ENCODE results near the gene HDAC9.

The HDAC9 gene

DNA sequence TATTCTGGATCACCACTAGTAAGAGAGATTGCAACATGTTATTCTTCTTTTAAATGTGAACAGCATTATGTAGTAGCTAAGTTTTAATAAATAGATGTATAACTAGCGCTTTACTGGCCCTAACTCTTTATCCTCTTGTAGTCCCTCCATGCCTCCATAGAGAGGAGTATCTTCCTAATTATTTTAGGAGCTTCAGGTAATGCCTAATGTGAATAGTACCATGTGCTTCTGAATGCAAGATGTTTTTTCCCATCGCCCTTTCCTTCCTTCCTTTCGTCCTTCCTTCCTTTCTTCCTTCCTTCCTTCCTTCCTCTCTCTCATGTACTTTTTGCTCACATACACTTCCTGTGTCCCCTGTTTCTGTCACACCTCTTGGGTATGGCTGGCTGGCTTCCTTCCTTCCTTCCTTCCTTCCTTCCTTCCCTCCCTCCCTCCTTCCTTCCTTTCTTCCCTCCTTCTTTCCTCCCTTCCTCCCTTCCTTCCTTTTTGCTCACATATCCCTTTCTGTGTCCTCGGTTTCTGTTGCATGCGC is 290.7 kb downstream of the HDAC9 start:
- Histone ChIP-seq H3K9me3 (ENCODE audit: control insufficient read depth, insufficient read depth, low read length) (no peaks in the 10 kb centered on the region), H3K27me3 (ENCODE audit: control insufficient read depth, insufficient read depth, low read length) (no peaks in the 10 kb centered on the region), H3K4me3 (ENCODE audit: low read depth, low read length) (no peak overlapping the region), H3K4me1 (ENCODE audit: control insufficient read depth, insufficient read depth, low read length) (no peaks in the 10 kb centered on the region), H3K9ac (ENCODE audit: low read depth, low read length) (no peak overlapping the region), H3K36me3 (ENCODE audit: control insufficient read depth, insufficient read depth, low read length) (no peaks in the 10 kb centered on the region)

GRCh38 chr7:18786796-18787195 is 291.2 kb downstream of the HDAC9 start:
- Histone ChIP-seq H3K4me3 (ENCODE audit: low read depth, low read length) (no peak overlapping the region), H3K9me3 (ENCODE audit: control insufficient read depth, insufficient read depth, low read length) (no peaks in the 10 kb centered on the region), H3K9ac (ENCODE audit: low read depth, low read length) (no peak overlapping the region), H3K36me3 (ENCODE audit: control insufficient read depth, insufficient read depth, low read length) (no peaks in the 10 kb centered on the region), H3K4me1 (ENCODE audit: control insufficient read depth, insufficient read depth, low read length) (no peaks in the 10 kb centered on the region), H3K27me3 (ENCODE audit: control insufficient read depth, insufficient read depth, low read length) (no peaks in the 10 kb centered on the region)

- Histone ChIP-seq H3K4me3 (ENCODE audit: low read depth, low read length) (no peak overlapping the region), H3K27me3 (ENCODE audit: control insufficient read depth, insufficient read depth, low read length) (no peaks in the 10 kb centered on the region), H3K9ac (ENCODE audit: low read depth, low read length) (no peak overlapping the region), H3K36me3 (ENCODE audit: control insufficient read depth, insufficient read depth, low read length) (no peaks in the 10 kb centered on the region), H3K9me3 (ENCODE audit: control insufficient read depth, insufficient read depth, low read length) (no peaks in the 10 kb centered on the region), H3K4me1 (ENCODE audit: control insufficient read depth, insufficient read depth, low read length) (no peaks in the 10 kb centered on the region)
Measured at GRCh38 chr7:18788026-18788425, 292.5 kb downstream of the HDAC9 start.

DNA sequence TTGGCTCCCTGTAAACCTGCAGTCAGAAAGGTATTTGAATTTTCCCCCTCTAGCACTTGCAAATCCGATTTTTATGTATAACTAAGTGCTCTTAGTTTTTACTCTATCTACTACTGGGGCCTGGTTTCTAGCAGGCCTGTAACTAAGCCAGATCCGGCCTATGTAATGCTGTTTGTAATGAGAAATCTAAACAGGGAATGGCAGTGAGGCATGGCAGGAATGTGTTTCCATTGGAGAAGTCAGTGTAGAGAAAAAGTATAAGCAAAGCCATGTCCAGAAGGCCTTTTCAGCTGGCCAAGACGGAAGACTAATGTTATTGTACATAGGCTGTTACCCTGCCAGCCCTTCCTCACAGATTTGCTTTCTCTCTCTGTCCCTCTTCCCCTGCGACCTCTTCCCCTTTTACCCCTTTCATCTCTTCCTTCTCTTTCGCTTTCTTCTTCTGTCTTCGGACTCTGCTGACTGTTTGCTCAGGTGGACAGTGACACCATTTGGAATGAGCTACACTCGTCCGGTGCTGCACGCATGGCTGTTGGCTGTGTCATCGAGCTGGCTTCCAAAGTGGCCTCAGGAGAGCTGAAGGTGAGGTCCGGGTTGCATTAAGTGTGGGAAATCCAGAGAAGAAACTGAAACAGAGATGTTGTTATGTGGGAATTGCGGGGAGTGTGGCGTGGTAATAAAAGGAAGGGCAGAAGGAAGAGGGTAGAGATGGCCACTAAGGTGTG is 297.5 kb downstream of the HDAC9 start:
- H3K9me3 ChIP-seq (ENCODE audit: control insufficient read depth, insufficient read depth, low read length): no peaks in the 10 kb centered on the region
- no peak overlapping the region for H3K4me3 ChIP-seq (ENCODE audit: low read depth, low read length)
- H3K27me3 ChIP-seq (ENCODE audit: control insufficient read depth, insufficient read depth, low read length): no peaks in the 10 kb centered on the region
- H3K9ac ChIP-seq (ENCODE audit: low read depth, low read length): no peak overlapping the region
- no peaks in the 10 kb centered on the region for H3K4me1 ChIP-seq (ENCODE audit: control insufficient read depth, insufficient read depth, low read length)
- no peaks in the 10 kb centered on the region for H3K36me3 ChIP-seq (ENCODE audit: control insufficient read depth, insufficient read depth, low read length)

GRCh38 chr7:18796216-18796615 is 300.7 kb downstream of the HDAC9 start:
- Histone ChIP-seq H3K4me3 (ENCODE audit: low read depth, low read length) (no peak overlapping the region), H3K36me3 (ENCODE audit: control insufficient read depth, insufficient read depth, low read length) (no peaks in the 10 kb centered on the region), H3K4me1 (ENCODE audit: control insufficient read depth, insufficient read depth, low read length) (no peaks in the 10 kb centered on the region), H3K9ac (ENCODE audit: low read depth, low read length) (no peak overlapping the region), H3K9me3 (ENCODE audit: control insufficient read depth, insufficient read depth, low read length) (no peaks in the 10 kb centered on the region), H3K27me3 (ENCODE audit: control insufficient read depth, insufficient read depth, low read length) (no peaks in the 10 kb centered on the region)

DNA sequence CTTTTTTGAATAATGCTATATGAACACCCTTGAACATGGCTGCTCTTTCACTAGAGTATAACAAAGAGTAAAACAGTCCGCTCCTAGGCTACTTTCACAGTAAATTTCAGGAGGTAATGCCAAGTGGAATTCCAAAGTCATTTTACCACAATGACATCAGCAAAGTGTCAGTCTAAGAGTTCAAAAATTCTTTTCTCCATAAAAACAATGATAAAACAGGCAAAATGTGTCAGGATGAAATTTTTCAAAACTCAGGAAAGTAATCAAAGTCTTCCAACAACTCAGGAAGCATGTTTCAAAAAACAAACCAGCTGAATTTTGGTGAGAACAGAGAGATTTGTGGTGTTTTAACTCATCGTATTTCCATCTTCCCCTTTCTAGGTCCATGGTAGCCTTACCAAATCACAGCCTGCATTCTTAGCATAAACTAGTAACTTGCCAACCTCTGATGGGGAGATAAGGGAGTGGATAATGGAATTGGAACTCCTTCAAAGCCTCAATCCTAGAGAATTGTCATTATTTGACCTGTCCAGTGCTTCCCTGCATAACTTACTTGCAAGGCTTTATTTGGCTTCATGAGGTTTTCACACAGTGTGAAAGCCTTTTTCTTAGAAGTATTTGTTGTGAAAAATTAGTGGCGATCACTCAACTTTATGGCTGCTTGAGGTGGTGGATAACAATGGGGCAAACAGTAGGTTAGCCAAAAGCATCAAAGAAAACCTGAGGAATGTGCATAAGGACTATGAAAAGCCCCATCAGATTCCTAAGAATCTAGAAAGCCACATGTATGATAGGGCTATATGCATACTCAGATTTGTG is 302.7 kb downstream of the HDAC9 start:
- H3K36me3 ChIP-seq (ENCODE audit: control insufficient read depth, insufficient read depth, low read length): no peaks in the 10 kb centered on the region
- no peak overlapping the region for H3K4me3 ChIP-seq (ENCODE audit: low read depth, low read length)
- H3K27me3 ChIP-seq (ENCODE audit: control insufficient read depth, insufficient read depth, low read length): no peaks in the 10 kb centered on the region
- H3K4me1 ChIP-seq (ENCODE audit: control insufficient read depth, insufficient read depth, low read length): no peaks in the 10 kb centered on the region
- no peak overlapping the region for H3K9ac ChIP-seq (ENCODE audit: low read depth, low read length)
- H3K9me3 ChIP-seq (ENCODE audit: control insufficient read depth, insufficient read depth, low read length): no peaks in the 10 kb centered on the region

DNA sequence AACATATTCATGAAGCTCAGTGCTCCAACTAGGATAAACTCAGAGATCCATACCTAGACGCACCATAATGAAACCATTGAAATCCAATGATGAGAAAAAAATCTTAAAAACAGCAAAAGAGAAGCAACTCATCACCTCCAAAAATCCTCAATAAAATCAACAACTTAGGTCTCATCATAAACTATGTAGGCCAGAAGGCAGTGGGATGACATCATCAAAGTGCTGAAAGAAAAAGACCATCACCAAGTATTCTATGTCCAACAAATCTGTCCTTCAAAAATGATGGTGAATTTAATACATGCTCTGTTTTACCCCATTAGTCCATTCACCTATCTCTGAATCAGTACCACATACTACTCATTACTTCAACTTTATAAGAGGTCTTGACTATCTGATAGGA is 304.4 kb downstream of the HDAC9 start:
- no peaks in the 10 kb centered on the region for H3K36me3 ChIP-seq (ENCODE audit: control insufficient read depth, insufficient read depth, low read length)
- no peaks in the 10 kb centered on the region for H3K9me3 ChIP-seq (ENCODE audit: control insufficient read depth, insufficient read depth, low read length)
- no peak overlapping the region for H3K9ac ChIP-seq (ENCODE audit: low read depth, low read length)
- no peaks in the 10 kb centered on the region for H3K4me1 ChIP-seq (ENCODE audit: control insufficient read depth, insufficient read depth, low read length)
- no peak overlapping the region for H3K4me3 ChIP-seq (ENCODE audit: low read depth, low read length)
- H3K27me3 ChIP-seq (ENCODE audit: control insufficient read depth, insufficient read depth, low read length): no peaks in the 10 kb centered on the region

DNA sequence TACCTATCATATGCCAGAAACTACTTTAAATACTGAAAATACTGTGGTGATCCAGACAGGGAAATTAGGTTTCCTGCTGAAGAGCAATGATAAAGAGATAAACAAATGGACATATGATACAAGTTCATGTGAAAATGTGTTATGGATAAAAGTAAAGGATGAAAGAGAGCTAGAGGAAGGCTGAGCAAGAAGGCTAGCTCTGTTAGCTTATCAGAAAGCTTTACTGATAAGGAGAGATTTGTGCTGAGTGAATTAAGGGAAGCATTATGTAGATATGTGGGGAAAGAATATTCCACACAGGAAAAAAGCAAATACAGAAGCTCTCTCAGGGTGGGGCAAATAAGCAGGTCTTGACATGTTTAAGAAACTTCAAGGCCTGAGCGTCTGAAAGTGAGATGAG is 308.4 kb downstream of the HDAC9 start:
- H3K27me3 ChIP-seq (ENCODE audit: control insufficient read depth, insufficient read depth, low read length): no peaks in the 10 kb centered on the region

GRCh38 chr7:18806177-18806576 is 310.6 kb downstream of the HDAC9 start:
- no peak overlapping the region for H3K9ac ChIP-seq (ENCODE audit: low read depth, low read length)
- H3K4me1 ChIP-seq (ENCODE audit: control insufficient read depth, insufficient read depth, low read length): no peaks in the 10 kb centered on the region
- H3K36me3 ChIP-seq (ENCODE audit: control insufficient read depth, insufficient read depth, low read length): no peaks in the 10 kb centered on the region
- no peaks in the 10 kb centered on the region for H3K9me3 ChIP-seq (ENCODE audit: control insufficient read depth, insufficient read depth, low read length)
- H3K4me3 ChIP-seq (ENCODE audit: low read depth, low read length): no peak overlapping the region
- no peaks in the 10 kb centered on the region for H3K27me3 ChIP-seq (ENCODE audit: control insufficient read depth, insufficient read depth, low read length)

More for the DNA sequence above, 308.4 kb downstream of the HDAC9 start:
- H3K9ac ChIP-seq (ENCODE audit: low read depth, low read length): no peak overlapping the region
- H3K36me3 ChIP-seq (ENCODE audit: control insufficient read depth, insufficient read depth, low read length): no peaks in the 10 kb centered on the region
- H3K4me1 ChIP-seq (ENCODE audit: control insufficient read depth, insufficient read depth, low read length): no peaks in the 10 kb centered on the region
- H3K4me3 ChIP-seq (ENCODE audit: low read depth, low read length): no peak overlapping the region
- no peaks in the 10 kb centered on the region for H3K9me3 ChIP-seq (ENCODE audit: control insufficient read depth, insufficient read depth, low read length)

DNA sequence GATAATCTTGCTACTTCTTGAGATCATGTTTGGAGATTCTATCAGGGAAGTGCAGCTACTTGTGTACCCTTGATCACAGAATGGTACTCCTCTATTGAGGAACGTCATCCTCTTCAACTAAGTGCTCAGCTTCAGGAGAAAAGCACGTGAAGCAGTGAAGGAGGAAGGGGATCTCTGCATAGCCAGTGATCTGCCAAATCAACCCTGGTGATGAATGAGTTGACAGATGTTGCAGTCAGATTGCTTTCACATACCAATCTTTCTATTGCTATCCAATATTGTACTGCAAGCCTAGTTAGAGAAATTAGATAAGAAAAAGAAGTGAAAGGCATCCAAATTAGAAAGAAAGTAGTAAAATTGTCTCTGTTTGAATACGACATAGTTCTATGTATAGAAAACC is 312.5 kb downstream of the HDAC9 start:
- H3K9ac ChIP-seq (ENCODE audit: low read depth, low read length): no peak overlapping the region
- no peaks in the 10 kb centered on the region for H3K27me3 ChIP-seq (ENCODE audit: control insufficient read depth, insufficient read depth, low read length)
- no peaks in the 10 kb centered on the region for H3K9me3 ChIP-seq (ENCODE audit: control insufficient read depth, insufficient read depth, low read length)
- H3K4me3 ChIP-seq (ENCODE audit: low read depth, low read length): no peak overlapping the region
- no peaks in the 10 kb centered on the region for H3K36me3 ChIP-seq (ENCODE audit: control insufficient read depth, insufficient read depth, low read length)
- H3K4me1 ChIP-seq (ENCODE audit: control insufficient read depth, insufficient read depth, low read length): no peaks in the 10 kb centered on the region

DNA sequence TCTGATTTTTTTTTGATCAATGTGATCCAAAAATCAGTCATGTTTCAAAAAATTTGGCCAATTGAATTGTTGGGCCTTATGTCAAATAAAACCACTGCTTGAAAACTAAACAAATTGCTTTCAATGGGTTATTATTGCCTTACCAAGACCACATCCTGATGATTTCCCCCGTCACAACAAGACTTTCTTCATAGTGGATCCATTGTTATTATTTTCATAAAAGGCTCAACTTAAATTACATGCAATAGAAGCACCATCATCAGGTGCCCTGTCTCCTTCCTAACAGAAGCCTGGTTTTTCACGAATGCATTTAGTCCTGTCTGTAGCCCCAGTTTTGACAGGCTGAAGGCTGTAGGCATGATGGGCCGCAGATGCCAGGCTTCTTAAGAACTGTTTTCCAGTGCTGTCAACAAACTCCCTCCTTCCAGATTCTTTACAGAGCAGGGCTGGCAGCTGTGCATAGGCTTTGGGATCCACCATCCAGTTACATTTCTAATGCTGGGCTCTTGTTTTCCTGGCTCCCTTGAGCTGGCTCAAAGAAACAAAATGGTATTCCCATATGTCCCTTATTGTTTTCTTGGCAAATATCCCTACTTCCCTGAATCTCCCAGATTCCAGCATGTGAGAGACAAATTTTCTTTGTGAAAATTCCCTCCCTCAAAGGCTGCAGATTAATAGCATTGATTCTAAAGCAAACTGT is 319.9 kb downstream of the HDAC9 start:
- Histone ChIP-seq H3K36me3 (ENCODE audit: control insufficient read depth, insufficient read depth, low read length) (no peaks in the 10 kb centered on the region), H3K9ac (ENCODE audit: low read depth, low read length) (no peak overlapping the region), H3K27me3 (ENCODE audit: control insufficient read depth, insufficient read depth, low read length) (no peaks in the 10 kb centered on the region), H3K4me1 (ENCODE audit: control insufficient read depth, insufficient read depth, low read length) (no peaks in the 10 kb centered on the region), H3K9me3 (ENCODE audit: control insufficient read depth, insufficient read depth, low read length) (no peaks in the 10 kb centered on the region), H3K4me3 (ENCODE audit: low read depth, low read length) (no peak overlapping the region)
